GM12801 (cell line): ENCODE results near the gene CATSPERD.

Experiments used
- TF ChIP-seq, protein P1 (sequence below): IDR thresholded peaks from one replicate; pipeline ENCODE4 v1.5.1; 2011; ENCODE audit warnings: control low read depth; ENCODE audit not compliant: insufficient read length; ENCODE audit errors: extremely low read depth

CATSPERD gene

DNA sequence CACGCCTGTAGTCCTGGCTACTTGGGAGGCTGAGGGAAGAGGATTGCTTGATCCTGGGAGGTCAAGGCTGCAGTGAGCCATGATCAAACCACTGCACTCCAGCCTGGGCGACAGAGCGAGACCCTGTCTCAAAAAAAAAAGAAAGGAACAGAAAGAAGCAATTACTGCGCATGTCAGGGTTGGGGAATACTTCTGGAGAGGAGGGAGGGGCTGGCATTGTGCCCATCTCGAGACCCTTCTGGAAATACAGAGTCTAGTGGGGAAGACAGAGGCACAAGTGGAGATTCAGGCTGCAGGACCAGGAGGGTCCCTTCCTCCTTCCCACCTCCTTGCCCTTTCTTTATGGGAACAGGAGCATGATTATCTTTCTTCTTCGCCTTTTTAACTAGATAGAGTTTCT is 33.3 kb downstream of the CATSPERD start:
- TF ChIP-seq, protein P1, sequence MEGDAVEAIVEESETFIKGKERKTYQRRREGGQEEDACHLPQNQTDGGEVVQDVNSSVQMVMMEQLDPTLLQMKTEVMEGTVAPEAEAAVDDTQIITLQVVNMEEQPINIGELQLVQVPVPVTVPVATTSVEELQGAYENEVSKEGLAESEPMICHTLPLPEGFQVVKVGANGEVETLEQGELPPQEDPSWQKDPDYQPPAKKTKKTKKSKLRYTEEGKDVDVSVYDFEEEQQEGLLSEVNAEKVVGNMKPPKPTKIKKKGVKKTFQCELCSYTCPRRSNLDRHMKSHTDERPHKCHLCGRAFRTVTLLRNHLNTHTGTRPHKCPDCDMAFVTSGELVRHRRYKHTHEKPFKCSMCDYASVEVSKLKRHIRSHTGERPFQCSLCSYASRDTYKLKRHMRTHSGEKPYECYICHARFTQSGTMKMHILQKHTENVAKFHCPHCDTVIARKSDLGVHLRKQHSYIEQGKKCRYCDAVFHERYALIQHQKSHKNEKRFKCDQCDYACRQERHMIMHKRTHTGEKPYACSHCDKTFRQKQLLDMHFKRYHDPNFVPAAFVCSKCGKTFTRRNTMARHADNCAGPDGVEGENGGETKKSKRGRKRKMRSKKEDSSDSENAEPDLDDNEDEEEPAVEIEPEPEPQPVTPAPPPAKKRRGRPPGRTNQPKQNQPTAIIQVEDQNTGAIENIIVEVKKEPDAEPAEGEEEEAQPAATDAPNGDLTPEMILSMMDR = no peak

DNA sequence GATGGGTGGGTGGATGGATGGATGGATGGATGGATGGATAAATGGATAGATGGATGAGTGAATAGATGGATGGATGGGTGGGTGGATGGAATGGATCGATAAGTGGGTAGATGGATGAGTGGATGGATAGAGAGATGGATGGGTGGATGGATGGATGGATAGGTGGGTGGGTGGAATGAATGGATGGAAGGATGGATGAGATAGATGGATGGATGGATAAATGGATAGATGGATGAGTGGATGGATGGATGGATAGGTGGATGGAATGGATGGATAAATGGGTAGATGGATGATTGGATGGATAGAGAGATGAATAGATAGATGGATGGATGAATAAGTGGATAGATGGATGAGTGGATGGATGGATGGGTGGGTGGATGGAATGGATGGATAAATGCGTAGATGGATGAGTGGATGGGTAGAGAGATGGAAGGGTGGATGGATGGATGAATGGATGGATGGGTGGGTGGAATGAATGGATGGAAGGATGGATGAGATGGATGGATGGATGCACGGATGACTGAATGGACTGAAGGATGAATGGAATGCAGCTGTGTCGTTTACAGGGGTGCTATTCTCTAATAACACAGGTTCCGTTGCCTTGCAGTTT is 42.3 kb downstream of the CATSPERD start:
- TF ChIP-seq, protein P1 = no peak

GRCh38 chr19:5765220-5765619 is 44.8 kb downstream of the CATSPERD start:
- TF ChIP-seq, protein P1 = no peak

DNA sequence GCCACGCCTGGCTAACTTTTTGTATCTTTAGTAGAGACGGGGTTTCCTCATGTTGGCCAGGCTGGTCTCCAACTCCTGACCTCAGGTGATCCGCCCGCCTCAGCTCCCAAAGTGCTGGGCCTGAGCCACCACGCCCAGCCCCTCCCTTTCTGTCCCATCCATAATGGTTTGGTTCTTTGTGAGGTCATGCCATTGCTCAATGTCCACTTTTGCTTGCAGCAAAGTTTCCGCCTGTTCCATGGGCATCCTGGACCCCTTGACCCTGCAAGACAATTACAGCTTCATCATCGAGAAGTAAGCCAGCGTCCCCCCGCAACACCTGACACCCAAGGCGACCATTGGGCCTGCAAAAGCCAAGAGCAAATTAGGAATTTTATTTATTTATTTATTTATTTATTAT is 47.5 kb downstream of the CATSPERD start:
- TF ChIP-seq, protein P1 = no peak

- TF ChIP-seq, protein P1 = no peak
These were observed 52.0 kb downstream of the CATSPERD start for GRCh38 chr19:5772416-5772815.

DNA sequence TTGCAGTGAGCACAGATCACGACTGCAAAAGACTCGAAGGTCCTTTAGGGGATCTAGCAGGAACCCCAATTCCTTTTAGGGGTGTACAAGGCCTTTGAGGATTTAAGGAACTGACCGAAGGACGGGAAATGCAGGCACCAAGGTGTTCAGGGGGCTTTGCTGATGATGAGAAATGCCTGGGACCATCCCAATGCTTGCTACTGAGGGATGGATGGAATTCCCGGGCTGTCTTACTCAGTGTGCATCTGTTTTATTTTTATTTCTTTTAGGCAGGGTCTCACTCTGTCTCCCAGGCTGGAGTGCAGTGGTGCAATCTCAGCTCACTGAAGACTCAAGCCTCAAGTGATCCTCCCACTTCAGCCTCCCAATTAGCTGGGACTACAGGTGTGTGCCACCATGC is 52.8 kb downstream of the CATSPERD start:
- TF ChIP-seq, protein P1 = no peak

DNA sequence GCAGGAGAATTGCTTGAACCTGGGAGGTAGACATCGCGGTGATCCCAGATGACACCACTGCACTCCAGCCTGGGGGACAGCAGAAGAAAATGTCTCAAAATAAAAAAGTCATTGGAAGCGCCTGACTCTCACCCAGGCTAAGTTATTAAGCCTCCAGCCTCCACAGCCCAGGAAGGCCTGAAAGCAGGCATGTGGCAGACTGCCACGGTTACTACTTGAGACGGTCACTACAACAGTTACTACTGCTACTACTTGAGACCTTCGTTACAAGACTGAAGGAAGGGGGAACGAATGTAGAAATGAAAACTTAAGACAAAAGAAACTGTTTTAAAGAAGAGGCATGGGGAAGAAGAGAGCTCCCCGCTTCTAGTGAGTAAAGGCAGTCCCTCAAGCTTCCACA is 54.5 kb downstream of the CATSPERD start:
- TF ChIP-seq, protein P1 = no peak
